ENCODE measurements around the gene MELTF. TPM values are rescaled to one million over a fixed set of nuclear protein-coding genes. Genes with fewer than 3 reads are reported as not detected.

MELTF gene
- total RNA-seq (10 to 100 TPM in 6 of 9 donors, 1 to 10 TPM in 3; 4.9 to 43.8 (median 10.3) TPM), polyA plus RNA-seq (10 to 100 TPM in 1 of 2 donors, 1 to 10 TPM in 1; 7.5 to 72.6 TPM)
- long read RNA-seq, donor 1, partial matches to known transcripts, result 5 of 15 reads
- long read RNA-seq, donor 1, other reads (novel, unspliced or antisense), result 5 of 15 reads
- long read RNA-seq, donor 2, transcript MELTF-202 (7 exons, 1,650 nt), result major isoform, 20 of 29 reads
- long read RNA-seq, donor 2, partial matches to known transcripts, result 2 of 29 reads
- long read RNA-seq, donor 2, other reads (novel, unspliced or antisense), result 7 of 29 reads
- long read RNA-seq, donor 3, transcript MELTF-202 (7 exons, 1,650 nt), result major isoform, 13 of 65 reads
- long read RNA-seq, donor 3, partial matches to known transcripts, result 38 of 65 reads
- long read RNA-seq, donor 3, other reads (novel, unspliced or antisense), result 10 of 65 reads

- H3K27me3 ChIP-seq, result peaks cover 0 to 15% (median 0%) of the 10 kb centered on the region in 9 donors
- DNase-seq (peak; percentile 47 to 83 (median 64)), ATAC-seq (peak in 3 of 4 donors; percentile 30 to 64 (median 64))
- WGBS, 4 donors, result 2% methylated on average over 42 to 60 of the region's 60 CpGs
- peak within 1 kb of the TSS in 10 of 12 donors; percentile 60 to 89 (median 80) for H3K27ac ChIP-seq
- H3K4me1 ChIP-seq, result peaks cover 0 to 38% (median 24%) of the 10 kb centered on the region in 12 donors
- peak within 1 kb of the TSS; percentile 19 to 68 (median 54) for H3K4me3 ChIP-seq
- TF ChIP-seq CTCF (IDR thresholded peaks at IDR 0.05) (peak; percentile 64 to 89 (median 80)), POLR2A (IDR thresholded peaks at IDR 0.05) (no peak)
- H3K36me3 ChIP-seq, result no peaks in the 10 kb centered on the region
- H3K9me3 ChIP-seq, result no peaks in the 10 kb centered on the region
- intact Hi-C loops (cut with DNase I), result loop anchor here in 1 of 10 donors (2.0 kb wide), 1 partner anchor 27 kb away; no protein-coding TSS in a partner anchor
Measured at GRCh38 chr3:197029511-197030167, at the start of gene MELTF. Gene MELTF, minus strand, starts transcription at chr3:197029817. Its CDS starts 115 bp downstream, at chr3:197029702.

GRCh38 chr3:197076415-197076814 is 46.8 kb upstream of the MELTF start:
- no peak for ATAC-seq
- WGBS, 4 donors, result 91 to 96% (median 95%) methylated on average over 4 of the region's 4 CpGs
- H3K9me3 ChIP-seq, result no peaks in the 10 kb centered on the region
- H3K36me3 ChIP-seq, result peaks cover 0 to 78% (median 23%) of the 10 kb centered on the region in 9 donors
- TF ChIP-seq POLR2A (IDR thresholded peaks at IDR 0.05), result no peak
- no peak for TF ChIP-seq CTCF (IDR thresholded peaks at IDR 0.05)
- H3K4me1 ChIP-seq, result no peaks in the 10 kb centered on the region
- no peaks in the 10 kb centered on the region for H3K27me3 ChIP-seq
- no peak overlapping the region for H3K27ac ChIP-seq
- no peak for DNase-seq
- intact Hi-C loops (cut with DNase I), result no loop called here
- H3K4me3 ChIP-seq, result no peak overlapping the region

- H3K27ac ChIP-seq, result no peak overlapping the region
- H3K36me3 ChIP-seq, result peaks cover 0 to 50% (median 35%) of the 10 kb centered on the region in 9 donors
- DNase-seq (no peak), ATAC-seq (no peak)
- H3K9me3 ChIP-seq, result no peaks in the 10 kb centered on the region
- no peak overlapping the region for H3K4me3 ChIP-seq
- H3K4me1 ChIP-seq, result no peaks in the 10 kb centered on the region
- intact Hi-C loops (cut with DNase I), result loop anchor here in 1 of 10 donors (5.0 kb wide), 1 partner anchor 34 kb away; no protein-coding TSS in a partner anchor
- no peaks in the 10 kb centered on the region for H3K27me3 ChIP-seq
- 96 to 97% (median 96%) methylated on average over 1 of the region's 1 CpG for WGBS, 4 donors
- TF ChIP-seq CTCF (IDR thresholded peaks at IDR 0.05) (no peak), POLR2A (IDR thresholded peaks at IDR 0.05) (no peak)
Measured at GRCh38 chr3:197068077-197068476, 38.5 kb upstream of the MELTF start.

GRCh38 chr3:197064771-197065170 is 35.2 kb upstream of the MELTF start:
- Histone ChIP-seq H3K4me1 (no peaks in the 10 kb centered on the region), H3K36me3 (peaks cover 0 to 69% (median 55%) of the 10 kb centered on the region in 9 donors), H3K4me3 (no peak overlapping the region), H3K27ac (no peak overlapping the region), H3K9me3 (no peaks in the 10 kb centered on the region), H3K27me3 (no peaks in the 10 kb centered on the region)
- 84 to 94% (median 87%) methylated on average over 1 of the region's 1 CpG for WGBS, 4 donors
- intact Hi-C loops (cut with DNase I), result loop anchor here in 1 of 10 donors (5.0 kb wide), 1 partner anchor 38 kb away; no protein-coding TSS in a partner anchor
- DNase-seq, result no peak
- TF ChIP-seq CTCF (IDR thresholded peaks at IDR 0.05) (no peak), POLR2A (IDR thresholded peaks at IDR 0.05) (no peak)
- no peak for ATAC-seq

Measured in heart left ventricle (tissue), 16 donors.